ENCODE results near the gene ARMC8.

- TF ChIP-seq CTCF (IDR thresholded peaks at IDR 0.05; ENCODE audit: borderline replicate concordance, extremely low read depth, low read length, poor library complexity, severe bottlenecking) (no peak), EZH2 (IDR thresholded peaks at IDR 0.05; ENCODE audit: borderline replicate concordance, low read depth, low read length, severe bottlenecking) (no peak)
These were observed 8.4 kb downstream of the ARMC8 start for GRCh38 chr3:138195481-138195880.
